Germinal center (tissue), 1 donor: ENCODE data around the gene TMEM40.
"Not testable (repeated sequence)": the region's sequence is repeated elsewhere in the genome, so short reads cannot be mapped to it uniquely, and the experiment has no call there.

Experiments
- DNase-seq: peaks from one replicate; pipeline ENCODE4 v3.0.0; 2012; ENCODE audit warnings: mixed read lengths, low spot score

The TMEM40 gene

DNA sequence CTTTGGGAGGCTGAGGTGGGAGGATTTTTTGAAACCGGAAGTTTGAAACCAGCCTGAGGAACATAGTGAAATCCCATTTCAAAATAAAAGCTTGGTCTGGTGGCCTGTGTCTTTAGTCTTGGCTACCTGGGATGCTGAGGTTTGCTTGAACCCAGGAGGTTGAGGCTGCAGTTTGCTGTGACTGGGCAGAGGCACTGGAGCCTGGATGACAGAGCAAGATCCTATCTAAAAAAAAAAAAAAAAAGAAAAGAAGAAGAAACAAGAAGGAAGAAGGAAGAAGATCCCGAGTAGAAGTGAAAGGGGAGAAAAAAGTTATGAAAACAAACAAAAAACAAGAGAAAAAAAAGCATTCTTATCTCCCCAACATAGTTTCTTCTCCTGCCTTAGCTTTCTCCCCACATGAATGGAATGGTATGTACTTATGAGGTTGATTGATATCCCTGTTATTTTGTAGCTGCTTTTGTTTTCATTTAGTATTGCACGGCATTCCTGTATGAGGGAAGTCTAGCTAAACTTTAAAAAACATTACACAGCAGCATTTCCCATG is 42.4 kb downstream of the TMEM40 start:
- no peak for DNase-seq

DNA sequence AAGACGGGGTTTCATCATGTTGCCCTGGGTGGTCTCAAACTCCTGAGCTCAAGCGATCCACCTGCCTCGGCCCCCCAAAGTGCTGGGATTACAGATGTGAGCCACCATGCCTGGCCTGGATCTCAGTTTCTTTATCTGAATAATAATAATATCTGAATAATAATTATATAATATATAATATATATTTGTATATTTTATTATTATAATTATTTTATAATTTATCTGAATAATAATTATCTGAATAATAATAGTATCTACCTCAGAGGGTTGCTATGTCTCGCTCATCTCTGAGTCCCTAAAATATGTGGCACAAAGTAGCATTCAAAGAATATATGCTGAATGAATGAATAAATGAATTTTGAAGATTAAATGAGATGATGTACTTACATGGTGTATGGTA is 44.8 kb downstream of the TMEM40 start:
- no peak for DNase-seq

DNA sequence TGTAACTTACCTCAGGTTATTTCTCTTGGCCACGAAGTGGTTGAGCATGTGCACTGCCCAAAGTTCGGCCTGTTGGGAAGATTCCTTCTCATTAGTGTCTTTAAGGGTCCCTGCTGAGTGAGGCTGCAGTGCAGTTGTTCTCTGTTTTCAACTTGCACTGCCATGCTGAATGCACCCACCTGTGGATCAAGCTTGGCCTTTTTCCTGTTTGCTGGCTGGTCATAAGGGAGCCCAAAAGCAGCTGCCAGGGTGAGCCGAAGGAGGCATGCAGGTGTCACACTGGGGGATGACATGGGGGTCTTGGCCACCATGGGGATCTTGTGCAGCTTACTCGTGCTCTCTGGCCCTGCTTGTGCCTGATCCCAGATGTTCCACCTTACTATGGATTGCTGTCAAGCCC is 49.0 kb downstream of the TMEM40 start:
- no peak for DNase-seq

DNA sequence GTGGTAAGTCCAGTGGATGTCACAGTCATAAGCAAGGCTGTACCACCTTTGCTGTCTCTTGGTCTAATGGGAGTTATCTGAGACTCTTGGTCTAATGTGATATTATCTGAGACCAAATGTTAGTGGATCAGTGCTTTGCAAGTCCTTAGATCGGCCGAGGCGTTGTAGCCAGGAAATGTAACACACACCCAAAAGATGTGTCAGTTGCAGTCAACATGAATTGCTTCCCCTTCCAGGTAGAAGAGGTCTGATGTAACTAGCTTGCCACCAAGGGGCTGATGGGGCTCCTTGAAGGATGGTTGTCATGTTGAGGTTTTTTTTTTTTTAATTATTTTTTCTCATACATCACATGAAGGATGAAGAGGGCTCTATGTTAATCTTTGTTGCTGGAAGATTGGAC is 49.7 kb downstream of the TMEM40 start:
- DNase-seq = no peak

DNA sequence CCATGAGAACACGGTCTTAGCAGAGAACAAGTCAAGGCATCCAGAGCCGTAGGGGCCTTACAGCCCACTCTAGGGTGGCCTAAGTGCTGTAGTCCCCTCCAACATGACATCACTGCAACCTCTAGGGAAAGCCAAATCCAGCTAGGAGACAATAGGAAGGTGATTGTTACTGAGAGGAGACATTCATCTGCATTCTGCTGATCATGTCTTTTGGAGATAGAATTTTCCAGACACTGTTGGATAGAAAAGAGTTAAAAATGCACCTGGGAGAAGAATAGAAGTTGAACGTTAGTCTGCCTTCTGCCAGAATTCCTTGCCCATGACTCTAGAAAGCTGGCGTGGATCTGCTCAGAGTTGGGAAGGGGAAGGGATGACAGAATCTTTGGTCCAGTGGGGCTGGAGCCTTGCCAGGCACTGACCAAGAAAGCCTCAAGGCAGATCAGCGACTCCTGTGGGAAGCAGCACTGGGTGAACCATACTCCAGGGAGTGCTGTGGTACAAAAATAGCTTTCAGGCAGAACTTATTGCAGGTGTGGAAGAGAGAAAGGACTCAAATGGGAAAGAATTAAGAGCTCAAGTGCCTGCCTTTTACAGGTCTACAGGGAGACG is 50.4 kb downstream of the TMEM40 start:
- DNase-seq = no peak

DNA sequence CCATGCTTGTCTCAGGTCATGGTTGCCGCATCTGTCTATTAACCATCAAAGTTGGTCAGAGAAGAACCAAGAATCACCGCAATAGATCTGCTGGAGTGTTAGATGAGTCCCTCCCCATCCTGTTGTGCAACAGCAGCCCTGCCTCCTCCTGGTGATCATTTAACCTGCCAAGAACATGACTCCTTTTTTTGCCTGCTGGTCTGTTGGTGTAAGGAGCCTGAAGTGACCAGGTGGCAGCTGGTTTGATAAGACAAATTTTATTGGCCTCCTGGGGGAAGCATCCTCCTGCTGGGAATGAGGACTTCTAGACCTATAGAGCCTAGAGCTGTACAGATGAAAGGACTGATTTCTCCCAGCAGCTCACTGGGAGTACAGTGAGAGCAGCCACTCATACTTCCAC is 51.6 kb downstream of the TMEM40 start:
- no peak for DNase-seq

DNA sequence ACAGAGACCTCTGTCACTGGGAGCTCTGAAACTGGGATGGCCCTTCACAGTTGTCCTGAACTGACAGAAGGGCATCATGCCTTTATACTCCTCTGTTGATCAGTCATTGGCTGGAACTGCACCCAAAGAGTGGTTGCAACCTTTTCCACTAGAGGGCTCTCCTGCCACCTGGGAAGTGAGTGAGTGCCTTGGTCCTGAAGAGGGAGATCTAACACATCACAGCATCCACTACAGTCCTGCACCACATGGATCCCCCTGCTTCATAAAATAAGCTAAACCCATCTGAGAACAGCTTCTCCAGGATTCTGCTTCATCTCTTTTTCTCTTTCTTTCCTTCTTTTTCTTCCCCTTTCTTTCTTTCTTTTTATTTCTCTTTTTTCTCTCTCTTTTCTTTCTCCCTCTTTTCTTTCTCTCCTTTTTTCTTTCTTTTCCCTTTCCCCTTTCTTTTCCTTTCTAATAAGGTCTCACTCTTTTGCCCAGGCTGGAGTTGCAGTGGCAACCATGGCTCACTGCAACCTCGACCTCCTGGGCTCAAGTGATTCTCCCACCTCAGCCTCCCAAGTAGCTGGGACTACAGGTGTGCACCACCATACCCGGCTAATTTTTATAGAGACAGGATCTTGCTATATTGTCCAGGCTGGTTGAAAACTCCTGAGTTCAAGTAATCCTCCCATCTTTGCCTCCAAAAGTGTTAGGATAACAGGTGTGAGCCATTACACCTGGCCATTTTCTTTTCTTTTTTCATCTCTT is 52.4 kb downstream of the TMEM40 start:
- DNase-seq = peak; percentile 74

DNA sequence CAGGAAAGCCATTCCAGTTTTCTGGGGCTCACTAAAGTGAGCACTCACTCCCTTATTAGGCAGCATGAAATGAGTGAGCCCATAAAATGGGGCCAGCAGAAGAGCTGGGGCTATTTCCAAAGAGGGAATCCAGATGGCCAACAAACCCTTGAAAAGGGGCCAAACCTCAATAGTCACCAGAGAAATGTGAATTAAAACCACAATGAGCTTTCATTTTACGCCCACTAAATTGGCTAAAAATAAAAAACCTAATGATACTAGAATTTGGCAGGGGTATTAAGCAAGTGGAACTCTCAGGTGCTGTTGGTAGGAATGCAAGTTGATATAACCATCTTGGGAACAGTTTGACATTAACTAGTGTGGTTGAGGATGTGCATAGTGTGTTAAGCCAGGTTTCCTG is 53.1 kb downstream of the TMEM40 start:
- no peak for DNase-seq

DNA sequence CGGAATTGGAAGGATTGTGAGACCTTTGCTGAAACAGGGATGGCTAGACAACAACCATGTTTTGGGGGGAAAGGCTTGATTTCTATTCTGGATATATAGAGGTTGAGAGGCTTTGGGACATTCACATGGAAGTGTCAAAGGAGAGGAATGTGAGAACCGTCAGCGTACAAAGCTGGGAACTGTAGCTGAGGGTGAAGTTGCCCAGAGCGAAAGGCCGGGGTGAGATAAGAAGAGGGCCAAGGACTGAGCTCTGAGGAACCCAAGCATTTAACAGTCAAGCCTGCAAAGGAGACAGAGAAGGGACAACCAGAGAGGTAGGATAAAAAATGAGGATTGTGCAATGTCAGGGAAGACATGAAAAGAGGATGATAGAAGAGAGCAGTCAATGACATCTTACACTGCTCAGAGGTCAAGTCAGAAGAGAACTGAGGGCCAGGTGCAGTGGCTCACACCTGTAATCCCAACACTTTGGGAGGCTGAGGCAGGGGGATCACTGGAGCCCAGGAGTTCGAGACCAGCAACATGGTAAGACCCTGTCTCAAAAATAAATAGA is 53.6 kb downstream of the TMEM40 start:
- no peak for DNase-seq

DNA sequence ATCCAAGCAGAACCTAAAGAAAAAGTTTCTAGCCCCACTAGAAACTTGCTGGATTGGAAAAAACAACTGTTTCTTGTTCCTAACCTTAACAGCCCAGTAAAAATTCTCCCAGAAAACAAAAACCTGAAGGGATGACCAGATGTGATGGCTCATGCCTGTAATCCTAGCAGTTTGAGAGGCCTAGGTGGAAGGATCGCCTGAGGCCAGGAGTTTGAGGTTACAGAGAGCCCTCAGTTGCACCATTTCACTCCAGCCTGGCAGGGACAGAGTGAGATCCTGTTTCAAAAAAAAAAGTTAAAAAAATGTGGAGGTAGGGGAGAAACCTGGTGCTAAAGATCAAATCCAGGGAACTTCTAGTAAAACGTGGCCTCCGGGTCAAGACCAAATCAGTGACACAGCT is 56.6 kb downstream of the TMEM40 start:
- DNase-seq = no peak

DNA sequence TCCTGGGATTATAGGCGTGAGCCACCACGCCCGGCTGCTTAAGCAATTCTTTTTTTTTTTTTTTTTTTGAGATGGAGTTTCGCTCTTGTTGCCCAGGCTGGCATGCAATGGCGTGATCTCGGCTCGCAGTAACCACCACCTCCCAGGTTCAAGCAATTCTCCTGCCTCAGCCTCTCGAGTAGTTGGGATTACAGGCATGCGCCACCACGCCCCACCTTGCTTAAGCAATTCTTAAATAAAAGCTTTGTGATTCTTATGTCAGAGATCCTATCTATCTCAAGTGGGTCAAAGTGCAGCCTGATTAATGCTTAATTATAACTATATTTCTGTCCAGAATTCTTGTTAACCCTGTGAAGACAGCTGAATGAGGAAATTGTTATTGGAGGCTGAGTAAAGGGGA is 57.5 kb downstream of the TMEM40 start:
- DNase-seq = not testable (repeated sequence)

DNA sequence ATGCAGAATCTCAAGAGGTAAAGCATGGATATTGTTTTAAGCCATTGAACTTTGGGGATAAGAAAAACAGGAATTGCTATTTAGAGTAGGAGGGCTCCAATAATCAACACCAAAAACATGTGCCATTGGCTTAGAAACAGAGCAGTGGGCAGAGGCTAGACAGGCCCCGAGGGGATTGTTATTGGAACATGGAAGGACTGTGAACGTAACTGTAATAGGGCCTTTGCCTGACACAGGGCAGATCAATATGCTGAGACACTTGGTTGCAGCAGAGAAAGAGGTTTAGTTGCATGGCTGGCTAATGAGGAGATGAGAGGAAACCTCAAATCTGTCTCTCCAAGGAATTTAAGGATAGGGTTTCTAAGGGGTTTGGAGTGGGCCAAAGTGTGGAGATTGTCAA is 58.3 kb downstream of the TMEM40 start:
- DNase-seq = no peak

DNA sequence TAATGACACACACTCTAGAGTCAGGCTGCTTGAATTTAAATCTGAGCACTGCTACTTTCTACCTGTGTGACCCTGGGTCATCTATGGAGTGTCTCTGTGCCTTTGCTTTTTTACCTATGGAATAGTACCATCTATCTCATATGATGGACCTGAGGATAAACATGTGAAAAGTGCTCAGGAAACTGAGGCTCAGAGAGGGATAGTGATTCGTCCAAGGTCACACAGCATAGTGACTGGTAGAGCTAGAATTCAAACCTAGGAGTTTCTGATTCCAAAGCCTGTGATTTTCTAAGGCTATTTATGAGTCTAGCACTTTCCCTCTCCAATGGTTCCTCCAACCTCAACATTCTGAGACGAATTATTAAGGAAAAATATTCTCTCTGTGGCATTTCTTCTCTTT is 63.1 kb downstream of the TMEM40 start:
- DNase-seq = no peak

DNA sequence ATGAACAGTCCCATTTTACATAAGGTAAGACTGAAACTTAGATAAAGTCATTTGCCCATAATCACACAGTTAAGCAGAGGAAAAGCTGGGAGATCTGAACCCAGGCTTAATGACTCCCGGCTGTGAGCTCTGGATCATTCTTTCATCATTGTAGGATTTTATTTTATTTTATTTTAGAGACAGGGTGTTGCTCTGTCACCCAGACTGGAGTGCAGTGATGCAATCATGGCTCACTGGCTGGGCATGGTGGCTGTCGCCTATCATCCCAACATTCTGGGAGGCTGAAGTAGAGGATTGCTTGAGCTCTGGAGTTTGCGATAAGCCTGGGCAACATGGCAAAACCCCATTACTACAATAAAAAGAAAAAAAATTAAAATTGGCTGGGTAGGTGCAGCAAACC is 63.9 kb downstream of the TMEM40 start:
- no peak for DNase-seq

DNA sequence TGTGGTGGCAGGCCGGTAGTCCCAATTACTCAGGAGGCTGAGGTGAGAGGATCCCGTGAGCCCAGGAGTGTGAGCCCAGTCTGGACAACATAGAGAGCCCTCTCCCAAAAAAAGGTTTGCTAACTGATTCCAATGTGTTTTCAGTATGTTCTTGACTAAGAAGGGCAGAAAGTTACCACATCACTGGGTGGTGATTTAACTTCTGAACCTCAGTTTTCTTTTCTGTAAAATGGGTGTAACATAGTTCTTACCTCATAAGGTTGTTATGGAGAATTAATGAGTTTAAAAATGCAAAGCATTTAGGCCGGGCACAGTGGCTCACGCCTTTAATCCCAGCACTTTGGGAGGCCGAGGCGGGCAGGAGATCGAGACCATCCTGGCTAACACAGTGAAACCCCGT is 66.6 kb downstream of the TMEM40 start:
- no peak for DNase-seq

DNA sequence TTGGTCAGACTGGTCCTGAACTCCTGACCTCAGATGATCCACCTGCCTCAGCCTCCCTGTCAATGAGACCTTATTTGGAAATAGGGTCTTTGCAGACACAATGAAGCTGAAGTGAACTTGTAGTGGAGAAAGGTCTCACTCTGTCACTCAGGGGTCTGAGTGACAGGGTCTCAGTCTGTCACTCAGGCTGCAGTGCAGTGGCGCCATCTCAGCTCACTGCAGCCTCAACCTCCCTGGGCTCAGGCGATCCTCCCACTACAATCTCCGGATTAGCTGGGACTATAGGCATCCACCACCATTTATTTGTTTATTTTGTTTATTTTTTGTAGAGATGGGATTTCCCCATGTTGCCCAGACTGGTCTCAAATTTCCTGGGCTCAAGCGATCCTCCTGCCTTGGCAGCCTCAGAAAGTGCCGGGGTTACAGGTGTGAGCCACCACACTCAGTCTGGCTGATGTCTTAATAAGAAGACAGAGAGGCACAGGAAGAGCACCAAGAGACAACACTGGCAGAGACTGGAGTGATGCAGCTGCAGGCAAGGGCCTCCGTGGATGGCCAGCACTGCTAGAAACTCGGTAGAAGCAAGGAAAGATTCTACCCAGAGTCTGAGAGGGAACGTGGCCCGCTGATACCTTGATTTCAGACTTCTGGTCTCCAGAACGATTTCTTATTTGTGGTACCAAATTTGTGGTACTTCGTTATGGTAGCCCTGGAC is 68.9 kb downstream of the TMEM40 start:
- DNase-seq = no peak

DNA sequence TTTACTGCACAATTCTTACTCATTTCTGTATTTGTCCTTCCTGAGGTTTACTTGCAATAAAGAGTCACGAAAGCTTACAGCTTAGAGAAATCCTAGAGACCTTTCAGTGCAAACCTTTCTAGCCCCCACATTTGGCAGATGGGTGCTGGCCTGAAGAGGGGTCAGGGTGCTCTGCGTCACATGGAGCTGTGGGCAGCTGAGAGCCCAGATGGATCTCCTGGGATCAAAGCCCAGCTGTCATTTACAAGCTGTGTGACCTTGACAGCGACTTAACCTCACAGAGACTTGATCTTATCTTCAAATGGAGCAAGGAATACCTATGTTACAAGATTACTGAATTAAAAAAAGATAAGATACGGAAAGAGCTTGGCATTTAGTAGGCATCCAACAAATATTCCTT is 71.1 kb downstream of the TMEM40 start:
- DNase-seq = no peak

DNA sequence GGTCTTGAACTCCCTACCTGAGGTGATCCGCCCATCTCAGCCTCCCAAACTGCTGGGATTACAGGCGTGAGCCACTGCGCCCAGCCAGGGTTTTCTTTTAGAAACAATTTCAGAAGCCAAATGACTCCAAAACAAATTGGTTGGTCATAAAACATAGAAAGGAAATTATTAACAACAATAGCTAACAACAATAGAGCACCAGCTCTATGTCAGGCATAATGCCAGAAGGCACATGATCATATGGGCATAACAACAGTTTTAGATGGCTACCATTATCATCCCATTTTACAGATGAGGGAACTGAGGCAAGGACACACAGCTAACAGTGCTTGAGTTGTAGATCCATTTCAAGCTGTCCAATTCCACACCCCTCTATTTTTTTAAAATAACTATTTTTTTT is 73.0 kb downstream of the TMEM40 start:
- no peak for DNase-seq
